GM04503 (cell line): ENCODE measurements around the gene GIGYF1.
"Not testable (repeated sequence)": the region's sequence is repeated elsewhere in the genome, so short reads cannot be mapped to it uniquely, and the experiment has no call there.

Experiments used
- DNase-seq: peaks from one replicate; pipeline ENCODE4 v3.0.0-alpha.2; 2012; ENCODE audit warnings: low read depth

The GIGYF1 gene

DNA sequence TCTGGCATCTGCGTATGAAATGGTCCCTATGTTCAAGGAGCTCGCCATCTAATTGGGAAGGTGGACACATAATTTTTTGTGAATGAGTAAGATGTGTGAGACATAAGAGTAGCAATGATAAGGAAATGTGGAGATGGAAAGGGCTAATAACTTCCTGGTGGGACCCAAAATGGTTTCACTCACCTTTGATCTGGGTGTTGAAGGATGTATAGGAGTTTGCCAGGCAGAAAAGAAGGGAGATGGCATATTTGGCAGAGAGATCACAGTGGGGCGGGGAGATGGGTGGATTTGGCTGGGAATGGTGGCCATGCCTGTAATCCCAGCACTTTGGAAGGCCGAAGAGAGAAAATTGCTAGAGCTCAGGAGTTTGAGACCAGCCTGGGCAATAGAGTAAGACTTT, 16.4 kb upstream of the GIGYF1 start:
- DNase-seq = no peak

DNA sequence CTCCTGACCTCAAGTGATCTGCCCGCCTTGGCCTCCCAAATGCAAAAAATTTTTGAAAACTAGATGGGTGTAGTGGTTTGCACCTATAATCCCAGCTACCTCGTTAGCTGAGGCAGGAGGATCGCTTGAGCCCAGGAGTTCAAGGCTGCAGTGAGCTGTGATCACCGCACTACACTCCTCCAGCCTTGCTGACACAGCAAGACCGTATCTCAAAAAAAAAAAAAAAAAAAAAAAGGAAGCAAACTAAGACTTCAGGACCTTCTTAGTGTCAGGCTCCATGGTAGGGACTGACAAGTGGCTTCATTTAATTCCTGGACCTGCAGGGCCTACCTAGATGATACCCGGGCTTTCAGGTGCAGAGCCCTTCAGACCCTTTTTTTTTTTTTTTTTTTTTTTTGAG, 14.3 kb upstream of the GIGYF1 start:
- no peak for DNase-seq

DNA sequence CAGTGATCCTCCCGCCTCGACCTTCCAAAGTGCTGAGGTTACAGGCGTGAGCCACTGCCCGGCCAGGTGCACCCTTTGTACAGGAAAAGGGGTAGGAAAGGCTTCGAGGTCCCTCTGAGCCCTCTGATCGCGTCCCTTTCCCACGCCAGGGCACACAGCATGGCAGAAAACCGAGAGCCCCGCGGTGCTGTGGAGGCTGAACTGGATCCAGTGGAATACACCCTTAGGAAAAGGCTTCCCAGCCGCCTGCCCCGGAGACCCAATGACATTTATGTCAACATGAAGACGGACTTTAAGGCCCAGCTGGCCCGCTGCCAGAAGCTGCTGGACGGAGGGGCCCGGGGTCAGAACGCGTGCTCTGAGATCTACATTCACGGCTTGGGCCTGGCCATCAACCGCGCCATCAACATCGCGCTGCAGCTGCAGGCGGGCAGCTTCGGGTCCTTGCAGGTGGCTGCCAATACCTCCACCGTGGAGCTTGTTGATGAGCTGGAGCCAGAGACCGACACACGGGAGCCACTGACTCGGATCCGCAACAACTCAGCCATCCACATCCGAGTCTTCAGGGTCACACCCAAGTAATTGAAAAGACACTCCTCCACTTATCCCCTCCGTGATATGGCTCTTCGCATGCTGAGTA, 12.7 kb upstream of the GIGYF1 start:
- DNase-seq = no peak

DNA sequence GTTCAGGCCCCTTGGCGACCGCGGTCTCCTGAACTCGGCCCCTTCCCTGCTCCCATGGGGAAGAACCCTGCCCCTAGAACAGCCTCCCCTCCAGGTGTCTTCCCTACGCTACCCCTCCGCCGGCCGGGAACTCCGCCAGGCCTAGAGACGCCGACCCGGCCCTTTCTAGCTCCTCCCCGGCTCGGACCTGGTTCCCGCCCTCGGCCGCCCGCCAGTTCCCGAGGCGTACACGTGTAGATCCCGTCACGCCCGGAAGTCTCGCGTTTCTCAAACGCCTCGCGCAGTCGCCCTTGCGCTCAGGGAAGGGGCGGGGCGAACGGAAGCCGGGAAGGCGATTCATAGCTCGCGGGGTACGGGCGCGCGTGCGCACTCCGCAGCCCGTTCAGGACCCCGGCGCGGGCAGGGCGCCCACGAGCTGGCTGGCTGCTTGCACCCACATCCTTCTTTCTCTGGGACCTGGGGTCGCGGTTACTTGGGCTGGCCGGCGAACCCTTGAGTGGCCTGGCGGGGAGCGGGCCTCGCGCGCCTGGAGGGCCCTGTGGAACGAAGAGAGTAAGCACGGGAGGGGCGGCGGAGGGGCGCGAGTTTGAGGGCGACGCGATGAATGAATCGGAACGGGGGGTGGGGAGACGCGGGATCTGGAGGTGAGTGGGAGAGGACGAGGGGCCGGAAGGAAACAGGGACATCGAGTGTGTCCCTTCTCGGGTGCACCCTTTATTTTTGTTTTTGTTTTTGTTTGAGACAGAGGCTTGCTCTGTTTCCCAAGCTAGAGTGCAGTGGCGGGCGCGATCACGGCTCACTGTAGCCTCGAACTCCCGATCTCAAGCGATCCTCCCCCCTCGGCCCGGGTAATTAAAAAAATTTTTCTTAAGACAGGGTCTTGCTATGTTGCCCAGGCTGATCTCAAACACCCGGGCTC, 12.0 kb upstream of the GIGYF1 start, which contains the start of gene POP7:
TSS of gene POP7 (plus strand) at position 369 of the 919 bp plus-strand sequence. CDS start 710 bp downstream, outside the sequence.
- peak; percentile 72 for DNase-seq

DNA sequence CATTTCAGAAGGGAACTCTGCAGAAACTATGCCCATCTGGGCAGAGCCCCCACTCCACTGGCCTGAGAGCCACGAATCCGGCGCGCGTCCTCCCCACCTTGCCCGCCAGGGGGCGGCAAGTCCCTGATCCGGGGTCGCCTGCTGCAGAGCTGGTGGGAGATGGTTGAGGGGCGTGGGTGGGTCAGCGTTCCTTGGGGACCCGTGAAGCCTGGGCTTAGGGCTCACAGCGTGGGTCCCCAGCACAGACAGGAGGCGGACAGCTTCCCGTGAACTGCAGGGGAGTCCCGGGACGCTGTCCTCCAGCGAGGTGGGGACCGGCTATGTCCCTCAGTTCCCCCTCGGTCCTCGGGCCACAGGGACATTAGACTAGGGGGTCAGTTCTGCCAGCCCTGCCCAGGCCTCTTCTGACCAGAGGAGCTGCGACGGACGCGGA, 11.3 kb upstream of the GIGYF1 start:
- DNase-seq = no peak

DNA sequence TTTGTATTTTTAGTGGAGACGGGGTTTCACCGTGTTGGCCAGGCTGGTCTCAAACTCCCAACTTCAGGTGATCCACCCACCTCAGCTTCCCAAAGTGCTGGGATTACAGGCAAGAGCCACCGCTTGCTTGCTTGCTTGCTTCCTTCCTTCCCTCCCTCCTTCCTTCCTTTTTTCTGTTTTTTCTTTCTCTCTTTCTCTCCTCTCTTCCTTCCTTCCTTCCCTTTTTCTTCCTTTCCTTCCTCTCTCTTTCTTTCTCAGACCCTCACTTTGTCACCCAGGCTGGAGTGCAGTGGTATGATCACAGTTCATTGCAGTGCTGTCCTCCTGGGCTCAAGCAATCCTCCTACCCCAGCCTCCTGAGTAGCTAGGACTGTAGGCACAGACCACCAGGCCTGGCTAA, 7.0 kb upstream of the GIGYF1 start:
- not testable (repeated sequence) for DNase-seq

DNA sequence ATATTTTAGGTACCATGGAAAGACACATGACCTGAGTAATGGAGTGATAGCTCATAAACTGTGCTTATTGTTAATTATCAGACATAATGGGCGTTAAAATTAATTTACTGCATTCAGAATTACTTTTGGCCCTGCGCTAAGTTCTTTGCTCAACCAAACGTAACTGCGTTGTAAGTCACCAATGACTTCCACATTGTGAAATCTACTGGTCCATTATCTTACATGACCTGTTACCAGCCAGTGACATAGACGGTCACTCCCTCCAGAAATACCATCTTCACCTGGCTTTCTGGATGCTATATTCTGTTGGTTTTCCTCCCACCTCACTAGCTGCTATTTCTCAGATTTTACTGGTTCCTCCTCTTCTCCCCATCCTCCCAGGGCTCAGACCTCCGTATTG, 5.0 kb upstream of the GIGYF1 start:
- no peak for DNase-seq

DNA sequence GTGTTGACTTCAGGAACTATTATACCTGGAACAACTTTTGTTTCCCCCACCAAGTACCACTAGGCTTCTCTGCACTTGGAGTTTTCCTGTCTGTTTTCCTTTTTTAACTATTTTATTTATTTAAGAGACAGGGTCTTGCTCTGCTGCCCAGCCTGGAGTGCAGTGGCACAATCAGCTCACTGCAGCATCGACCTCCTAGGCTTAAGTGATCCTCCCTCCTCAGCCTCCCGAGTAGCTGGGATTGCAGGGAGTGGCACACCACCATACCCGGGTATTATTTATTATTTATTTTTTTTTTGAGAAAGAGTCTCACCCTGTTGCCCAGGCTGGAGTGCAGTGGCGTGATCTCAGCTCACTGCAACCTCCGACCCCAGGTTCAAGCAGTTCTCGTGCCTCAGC, 2.1 kb upstream of the GIGYF1 start:
- no peak for DNase-seq

DNA sequence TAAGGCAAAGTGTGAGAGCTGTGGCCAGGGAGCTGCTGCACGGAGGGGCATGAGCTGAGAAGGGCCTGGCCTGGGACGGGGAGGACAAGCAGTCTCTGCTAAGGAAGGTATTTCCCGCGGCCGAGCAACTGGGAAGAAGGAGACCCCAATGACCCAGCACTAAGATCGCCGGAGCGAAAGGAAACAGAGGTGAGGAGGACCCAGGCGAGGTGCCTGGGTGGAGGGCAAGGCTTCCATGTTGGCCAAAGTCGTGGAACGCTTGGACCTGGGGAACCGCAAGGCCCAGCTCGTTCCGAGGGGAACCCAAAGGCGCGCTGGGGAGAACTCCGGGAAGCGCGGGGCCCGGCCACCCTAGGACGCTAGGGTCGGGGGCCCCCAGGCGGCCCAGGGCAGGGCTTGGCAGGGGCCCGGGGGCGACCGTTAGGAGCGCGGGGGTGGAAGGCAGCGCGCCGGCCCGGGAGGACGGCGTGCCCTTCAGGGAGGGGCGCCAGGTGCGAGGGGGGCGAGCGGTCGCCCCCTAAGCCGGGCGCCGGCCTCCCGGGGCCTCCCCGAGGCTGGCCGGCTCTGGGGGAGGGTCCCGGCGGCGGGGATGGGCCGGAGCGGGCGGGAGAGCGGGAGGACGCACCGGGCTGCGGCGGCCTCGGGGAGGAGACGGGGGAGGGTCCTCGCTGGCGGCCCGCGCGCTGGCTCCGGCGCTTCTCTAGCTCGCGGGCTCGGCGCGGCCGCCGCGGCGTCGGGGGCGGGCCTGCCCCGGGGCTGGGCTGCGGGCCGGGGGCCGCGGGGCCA, 545 bp downstream of the GIGYF1 start:
- no peak for DNase-seq

DNA sequence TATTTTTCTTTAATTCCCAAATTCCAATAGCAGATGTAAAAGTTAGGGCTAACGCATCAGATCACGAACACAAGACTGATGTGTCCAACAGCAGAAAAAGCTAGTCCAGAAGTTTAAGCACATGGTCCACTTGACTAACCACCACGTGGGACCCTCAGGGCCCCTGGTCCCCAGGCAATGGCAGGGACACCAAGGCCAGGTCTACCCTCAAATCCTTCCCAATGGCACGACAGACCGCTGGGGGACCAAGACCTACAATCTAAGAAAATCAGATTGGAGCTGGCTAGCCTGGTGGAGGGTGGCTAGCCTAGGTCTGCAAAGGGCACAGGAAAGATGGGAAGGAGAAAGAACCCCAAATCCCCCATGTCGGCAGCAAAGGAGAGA, 1.5 kb downstream of the GIGYF1 start:
- DNase-seq = no peak

DNA sequence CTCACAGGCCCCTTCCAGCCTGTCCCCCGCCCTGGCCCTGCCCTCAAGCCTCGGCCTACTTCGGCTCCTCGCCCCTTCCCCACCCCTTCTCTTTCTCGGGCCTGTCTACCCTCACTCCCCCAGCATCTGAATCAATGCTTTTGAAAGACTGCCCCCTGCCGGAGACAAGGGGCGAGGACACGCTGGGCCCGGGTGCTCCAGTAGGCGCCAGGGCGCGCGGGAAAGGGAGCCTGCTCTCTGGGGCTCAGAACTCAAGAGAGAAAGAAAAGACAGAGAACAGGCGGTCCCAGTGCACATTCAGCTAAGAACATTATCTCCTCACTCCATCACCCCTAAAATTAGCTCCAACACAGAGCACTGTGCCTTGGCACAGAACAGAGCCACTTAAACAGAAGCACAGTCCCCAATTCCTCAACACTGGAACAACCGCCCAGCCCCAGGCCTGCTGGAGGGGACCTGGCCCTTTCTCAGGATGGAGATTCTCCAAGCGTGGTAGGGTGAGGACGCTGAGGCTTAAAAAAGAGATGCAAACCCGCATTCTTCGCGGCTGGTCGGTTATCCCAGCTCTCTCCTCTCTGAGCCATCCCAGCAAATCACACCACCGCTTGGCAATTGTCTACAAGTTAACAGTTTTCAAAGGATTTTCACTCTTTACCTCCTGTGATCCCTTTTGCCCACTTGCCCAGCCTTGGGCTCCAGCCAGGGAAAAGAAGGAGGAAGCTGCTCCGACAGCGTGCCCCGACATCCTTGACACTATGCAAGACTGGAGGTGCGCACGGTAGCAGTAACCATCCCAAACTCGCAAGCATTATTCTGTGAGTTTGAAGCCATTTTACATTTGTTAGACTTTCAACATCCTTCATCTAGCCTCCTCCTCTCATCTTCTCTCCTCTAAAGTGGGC, 2.1 kb downstream of the GIGYF1 start:
- DNase-seq = no peak

DNA sequence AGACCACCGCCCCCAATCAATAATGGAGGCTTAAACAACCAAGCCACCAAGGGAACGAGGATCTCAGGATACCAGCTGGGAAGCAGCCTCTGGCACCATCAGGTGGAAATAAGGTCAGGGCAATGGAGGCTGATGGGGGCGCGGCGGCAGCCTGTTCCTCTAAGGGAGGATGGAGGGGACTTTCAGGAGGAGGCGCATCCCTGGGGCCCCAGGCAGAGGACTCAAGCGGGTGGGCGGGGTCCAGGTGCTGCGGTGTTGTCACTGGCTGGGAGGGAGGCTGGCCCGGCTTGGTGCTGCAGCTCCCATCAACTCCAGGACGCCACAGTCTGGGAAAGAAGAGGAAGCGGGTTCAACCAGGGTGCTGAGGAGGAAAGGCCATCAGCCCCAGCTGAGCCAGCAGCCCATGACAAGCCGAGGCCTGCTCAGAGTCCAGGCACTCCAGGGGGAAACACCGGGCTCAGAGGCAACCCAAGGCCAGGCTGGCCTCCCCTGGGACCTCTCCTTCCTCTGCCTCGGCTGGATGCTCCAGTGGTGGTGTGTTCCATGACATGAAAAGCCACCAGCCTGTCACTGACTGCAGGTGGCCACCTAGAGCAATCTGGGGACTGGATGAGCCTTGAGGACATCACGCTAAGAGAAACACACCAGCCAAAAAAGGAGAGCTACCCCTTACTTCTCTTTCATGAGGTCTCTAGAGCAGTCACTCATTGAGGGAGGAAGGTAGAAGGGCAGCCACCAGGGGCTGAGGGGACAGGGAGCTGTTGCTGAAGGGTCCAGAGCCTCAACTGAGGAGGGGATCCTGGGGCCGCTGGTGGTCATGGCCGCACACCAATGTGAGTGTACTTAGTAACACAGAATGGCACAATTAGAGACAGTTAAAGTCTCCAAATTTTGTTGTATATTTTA, 4.6 kb downstream of the GIGYF1 start:
- no peak for DNase-seq

DNA sequence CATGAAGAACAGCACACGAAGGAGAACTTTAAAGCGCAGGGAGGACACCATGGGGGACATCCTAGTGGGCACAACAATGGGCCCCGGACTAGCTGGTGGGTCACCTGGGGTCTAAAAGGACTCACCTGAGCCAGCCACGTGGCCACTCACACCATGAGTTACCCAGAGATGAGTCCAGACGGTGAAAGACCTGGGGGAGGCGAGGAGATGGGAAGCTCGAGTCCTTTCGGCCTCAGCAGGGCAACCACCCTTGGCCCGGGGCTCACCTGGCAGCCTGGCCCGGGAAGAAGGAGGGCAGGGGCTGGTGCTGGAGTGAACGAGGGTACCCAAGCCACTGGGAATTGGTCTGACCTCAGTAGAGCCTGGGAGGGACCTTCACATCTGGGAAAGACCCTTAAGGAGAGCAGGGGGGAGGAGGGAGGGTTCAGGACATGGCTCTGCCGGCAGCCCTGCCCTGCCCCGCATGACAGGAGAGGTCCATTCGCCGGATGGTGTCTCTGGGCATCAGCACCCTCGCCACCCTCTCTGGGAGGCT, 5.7 kb downstream of the GIGYF1 start:
- no peak for DNase-seq

DNA sequence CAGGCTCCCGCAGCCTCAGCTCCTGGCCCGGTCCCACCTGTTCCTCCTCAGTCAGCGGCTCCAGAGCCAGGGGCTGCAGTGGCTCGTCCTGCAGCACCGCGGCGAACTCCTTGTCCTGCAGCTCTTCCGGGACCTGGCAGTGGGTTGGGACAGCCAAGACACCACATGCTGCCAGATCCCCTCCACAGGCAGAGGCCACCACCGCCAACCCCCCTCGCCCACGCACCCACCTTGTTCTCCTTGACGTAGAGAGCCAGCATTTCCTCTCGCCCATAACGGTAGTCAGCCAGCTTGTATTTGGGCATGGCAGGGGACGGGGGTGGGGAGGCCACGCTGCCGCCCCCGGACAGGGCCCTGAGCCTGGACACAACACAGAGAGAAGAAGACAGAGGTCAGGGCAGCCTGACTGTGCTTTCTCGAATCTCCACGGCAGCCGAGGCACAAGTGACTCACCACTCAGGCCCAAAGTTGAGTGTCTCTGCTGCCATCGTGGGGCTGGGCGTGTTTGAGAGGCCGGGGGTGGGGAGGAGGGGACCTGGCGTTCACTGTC, 6.2 kb downstream of the GIGYF1 start:
- no peak for DNase-seq

DNA sequence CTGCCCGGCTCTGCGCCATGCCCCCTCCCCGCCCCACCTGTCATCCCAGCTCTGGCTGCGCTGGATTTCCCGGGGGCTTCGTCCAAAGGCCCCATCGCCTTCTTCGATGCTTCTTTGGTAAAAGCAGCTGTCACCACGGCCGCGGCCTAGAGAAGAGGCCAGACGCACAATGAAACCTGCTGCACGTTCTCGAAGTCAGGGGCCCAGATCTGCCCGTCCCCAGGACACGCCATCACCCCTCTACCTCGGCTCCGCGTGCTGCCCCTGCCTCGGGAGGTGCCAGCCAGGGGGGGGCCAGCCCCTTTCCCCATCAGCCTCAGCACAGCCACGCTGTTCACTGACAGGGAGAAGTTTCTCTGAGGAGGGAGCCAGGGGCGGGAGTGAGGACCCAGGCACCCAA, 6.8 kb downstream of the GIGYF1 start:
- no peak for DNase-seq

DNA sequence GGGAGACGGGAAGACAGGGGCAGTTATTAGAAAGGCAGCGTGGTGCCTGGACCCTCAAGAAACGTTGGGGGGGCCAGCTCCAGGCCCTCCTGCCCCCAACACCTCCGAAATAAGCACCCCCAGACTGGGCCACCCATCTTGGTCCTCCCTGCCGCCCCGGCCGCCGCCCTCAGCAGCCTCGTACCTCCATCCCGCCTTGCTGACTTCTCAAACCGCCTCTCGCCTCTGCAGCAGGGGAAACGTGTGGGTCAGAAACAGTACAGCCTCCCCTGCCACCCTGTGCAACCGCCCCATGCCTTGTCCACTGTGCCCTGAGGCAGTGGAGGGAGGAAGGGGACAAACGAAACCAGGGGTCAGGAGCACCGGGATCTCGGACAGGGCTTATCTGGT, 7.2 kb downstream of the GIGYF1 start:
- DNase-seq = no peak

DNA sequence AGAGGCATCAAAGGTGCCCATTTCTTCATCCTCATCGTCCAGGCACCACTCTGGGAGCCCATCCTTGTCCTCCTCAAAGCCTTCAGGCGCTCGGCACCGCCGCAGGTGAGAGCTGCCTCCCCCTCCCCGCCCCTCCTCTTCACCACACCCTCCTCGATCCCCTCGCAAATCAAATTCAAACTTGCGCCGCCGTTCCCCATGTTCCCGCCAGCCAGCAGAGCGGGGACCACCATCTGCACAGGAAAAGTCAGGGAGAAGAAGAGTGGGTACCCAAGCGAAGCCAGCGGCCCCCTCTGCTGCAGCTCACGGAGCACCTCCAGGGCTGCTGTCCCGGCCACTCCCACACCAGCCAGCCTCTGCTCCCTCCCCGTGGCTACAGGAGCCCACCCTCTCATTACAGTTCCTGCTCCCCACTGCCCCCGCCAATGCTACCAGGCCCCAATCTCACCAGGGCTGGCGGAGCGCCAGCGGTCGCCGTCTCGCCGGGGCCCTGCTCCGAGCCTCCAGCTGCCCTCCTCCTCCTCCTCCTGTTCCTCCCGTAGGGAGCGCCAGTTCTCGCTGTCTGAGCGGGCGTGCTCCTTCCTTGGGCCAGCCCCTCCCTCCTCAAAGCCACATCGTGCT, 7.7 kb downstream of the GIGYF1 start:
- DNase-seq = no peak

DNA sequence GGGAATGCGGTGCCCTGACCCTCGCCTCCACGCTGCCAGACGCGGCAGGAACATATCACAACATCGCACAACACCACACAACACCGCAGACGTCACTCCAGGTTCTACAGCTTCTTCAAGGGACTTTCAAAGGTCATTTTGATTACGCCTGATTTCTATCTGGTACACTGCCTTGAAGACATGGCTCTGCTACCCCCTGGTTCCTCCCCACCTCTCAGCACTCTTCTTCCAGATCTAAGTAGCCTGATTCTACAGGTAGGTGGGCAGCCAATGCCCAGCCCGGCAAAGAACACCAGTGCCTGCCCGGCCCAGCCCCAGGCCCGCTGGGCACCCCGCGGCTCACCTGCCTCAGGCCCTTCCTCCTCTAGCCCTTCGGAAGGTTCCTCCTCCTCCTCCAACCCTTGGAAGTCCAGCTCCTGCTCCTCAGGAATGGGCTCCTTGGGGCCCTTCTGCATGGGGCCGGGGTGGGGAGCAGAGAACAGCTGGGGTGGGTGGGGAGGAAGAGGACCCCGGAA, 8.4 kb downstream of the GIGYF1 start:
- no peak for DNase-seq

DNA sequence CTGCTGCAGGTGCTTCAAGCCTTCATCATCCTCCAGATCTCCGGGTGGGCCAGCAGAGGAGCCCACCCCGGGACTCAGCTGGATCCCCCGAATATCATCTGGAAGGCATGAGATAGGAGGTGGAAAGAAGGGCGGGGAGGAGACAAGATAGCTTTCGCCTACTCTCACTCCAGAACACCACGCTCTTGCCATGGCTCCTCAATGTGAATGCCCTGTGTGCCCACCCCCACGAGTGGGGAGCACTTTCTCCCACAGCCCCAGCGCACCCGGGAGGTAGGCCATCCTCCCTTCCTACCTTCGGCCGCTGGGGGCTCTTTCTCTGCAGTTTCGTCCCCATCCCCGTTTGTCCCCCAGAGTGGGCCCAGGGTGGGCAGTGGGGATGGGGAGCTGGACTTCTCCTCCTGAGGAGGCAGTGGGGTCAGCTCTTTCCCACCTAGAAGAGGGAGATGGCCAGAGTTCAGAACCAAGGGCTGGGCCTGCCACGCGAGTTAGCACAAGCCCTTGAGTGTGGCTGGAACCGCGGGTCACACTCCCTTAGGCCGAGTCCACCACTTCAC, 8.9 kb downstream of the GIGYF1 start:
- no peak for DNase-seq
